GM12864 (cell line): Measurements from ENCODE around the gene CRIP2.

Experiments used
- DNase-seq: peaks from one replicate; pipeline ENCODE4 v3.0.0-alpha.2; 2011; ENCODE audit warnings: low read depth
- H3K4me3 ChIP-seq: 2 replicates; pipeline ENCODE4 v1.5.1; 2011; ENCODE audit warnings: mild to moderate bottlenecking, low read depth, low read length, control low read depth
- CTCF ChIP-seq: IDR thresholded peaks from 2 replicates; pipeline ENCODE4 v1.5.1; 2011; ENCODE audit warnings: low read depth, mild to moderate bottlenecking, moderate library complexity, low read length, control low read depth, inconsistent platforms; ENCODE audit errors: missing control alignments

CRIP2 gene

GRCh38 chr14:105485739-105486162 is 11.1 kb downstream of the CRIP2 start:
- no peak for DNase-seq

GRCh38 chr14:105486163-105486973 is 11.7 kb downstream of the CRIP2 start, which contains the start of gene CRIP1:
CRIP1 (plus strand) TSS chr14:105486886; CDS start chr14:105487260, 374 bp downstream.
- no peak for DNase-seq
- peak within 1 kb of the TSS; percentile 85 for H3K4me3 ChIP-seq
- no peak for TF ChIP-seq CTCF

More at GRCh38 chr14:105485739-105486162, 11.1 kb downstream of the CRIP2 start:
- H3K4me3 ChIP-seq = no peak overlapping the region
- peak; percentile 45 for TF ChIP-seq CTCF

- DNase-seq = no peak
- TF ChIP-seq CTCF = no peak
- peak overlapping the region; percentile 85 for H3K4me3 ChIP-seq
Measured at GRCh38 chr14:105486974-105487448, 12.4 kb downstream of the CRIP2 start.

- DNase-seq = no peak
- H3K4me3 ChIP-seq = peak overlapping the region; percentile 85
- no peak for TF ChIP-seq CTCF
Measured at GRCh38 chr14:105487449-105487985, 12.9 kb downstream of the CRIP2 start.

GRCh38 chr14:105487986-105488777 is 13.6 kb downstream of the CRIP2 start:
- no peak for TF ChIP-seq CTCF
- peak overlapping the region; percentile 85 for H3K4me3 ChIP-seq
- DNase-seq = no peak

- H3K4me3 ChIP-seq = peak overlapping the region; percentile 85
- no peak for TF ChIP-seq CTCF
- DNase-seq = no peak
Measured at GRCh38 chr14:105488781-105489541, 14.3 kb downstream of the CRIP2 start.
